ENCODE data around the gene NOTCH1.

NOTCH1 gene

DNA sequence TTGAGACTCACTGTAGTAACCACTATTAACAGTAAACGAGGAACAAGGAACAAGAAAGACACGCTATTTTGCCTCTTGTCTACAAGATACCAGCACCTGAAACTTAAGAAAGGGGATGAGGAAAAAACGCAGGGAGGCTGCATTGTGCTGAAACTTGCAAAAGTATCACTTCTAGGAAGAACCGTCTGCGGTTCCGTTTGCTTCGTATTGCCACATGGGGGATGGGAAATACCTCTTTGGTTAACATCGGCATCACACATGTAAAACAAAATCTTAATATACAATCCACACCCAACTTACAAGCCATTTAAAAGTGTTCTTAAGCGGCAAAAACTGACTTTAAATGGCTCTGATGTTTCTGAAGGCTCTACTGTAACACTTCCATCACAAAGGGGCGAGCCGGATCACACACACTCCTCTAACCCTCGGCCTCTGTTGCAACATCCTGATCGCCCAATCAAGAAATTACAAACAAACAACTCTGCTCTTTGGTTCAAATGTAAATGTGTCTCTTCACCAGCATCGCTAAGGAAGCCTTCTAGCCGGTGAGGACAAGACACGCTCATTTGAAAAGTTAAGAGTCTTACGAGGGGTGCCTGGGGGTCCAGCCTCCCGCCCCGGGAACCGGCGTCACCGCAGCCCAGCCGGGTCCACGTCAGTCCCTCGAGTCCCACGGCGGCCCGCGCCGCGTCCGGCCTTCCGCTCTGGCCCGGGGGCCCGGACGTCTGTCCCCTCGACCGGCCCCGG lies 63.6 kb downstream of the NOTCH1 start:
- no peak for TF ChIP-seq CTCF (IDR thresholded peaks at IDR 0.05; ENCODE audit: poor library complexity, severe bottlenecking)
- H3K4me1 ChIP-seq (ENCODE audit: insufficient read depth, poor library complexity, severe bottlenecking): peaks cover 10% of the 10 kb centered on the region
- H3K9me3 ChIP-seq (ENCODE audit: severe bottlenecking): no peaks in the 10 kb centered on the region
- H3K27me3 ChIP-seq (ENCODE audit: insufficient read depth, poor library complexity, severe bottlenecking): no peaks in the 10 kb centered on the region
- H3K27ac ChIP-seq (ENCODE audit: poor library complexity, severe bottlenecking): peak overlapping the region; percentile 82
- ATAC-seq (ENCODE audit: low read depth): no peak
- DNase-seq (ENCODE audit: low spot score): no peak
- peak overlapping the region; percentile 71 for H3K4me3 ChIP-seq (ENCODE audit: severe bottlenecking)
- H3K36me3 ChIP-seq (ENCODE audit: low read depth): peaks cover 32% of the 10 kb centered on the region

DNA sequence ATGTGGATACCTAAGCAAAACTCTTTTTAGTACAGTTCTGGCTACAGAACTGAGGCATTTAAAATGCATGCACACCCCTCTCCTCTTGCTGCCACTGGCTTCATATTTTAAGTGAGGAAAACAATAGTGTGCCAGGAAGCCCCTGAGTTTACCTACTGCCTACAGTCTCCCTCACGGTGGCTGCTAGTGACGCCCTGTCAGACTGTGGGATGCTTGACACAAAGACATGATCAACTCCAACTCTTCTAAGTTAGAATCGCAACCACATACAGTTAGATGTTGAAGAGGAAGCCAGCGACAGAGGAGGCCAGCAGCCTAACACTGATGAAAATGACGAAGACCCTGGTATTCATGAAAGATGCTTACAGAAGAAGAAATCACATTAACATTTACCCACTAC lies 64.3 kb downstream of the NOTCH1 start:
- H3K27ac ChIP-seq (ENCODE audit: poor library complexity, severe bottlenecking): peak overlapping the region; percentile 82
- H3K36me3 ChIP-seq (ENCODE audit: low read depth): peaks cover 39% of the 10 kb centered on the region
- TF ChIP-seq CTCF (IDR thresholded peaks at IDR 0.05; ENCODE audit: poor library complexity, severe bottlenecking): no peak
- peak overlapping the region; percentile 71 for H3K4me3 ChIP-seq (ENCODE audit: severe bottlenecking)
- ATAC-seq (ENCODE audit: low read depth) (no peak), DNase-seq (ENCODE audit: low spot score) (no peak)
- no peaks in the 10 kb centered on the region for H3K9me3 ChIP-seq (ENCODE audit: severe bottlenecking)
- peaks cover 10% of the 10 kb centered on the region for H3K4me1 ChIP-seq (ENCODE audit: insufficient read depth, poor library complexity, severe bottlenecking)
- H3K27me3 ChIP-seq (ENCODE audit: insufficient read depth, poor library complexity, severe bottlenecking): no peaks in the 10 kb centered on the region

GRCh38 chr9:136476369-136477150 lies 69.3 kb downstream of the NOTCH1 start:
- Histone ChIP-seq H3K4me3 (ENCODE audit: severe bottlenecking) (no peak overlapping the region), H3K36me3 (ENCODE audit: low read depth) (peaks cover 89% of the 10 kb centered on the region), H3K4me1 (ENCODE audit: insufficient read depth, poor library complexity, severe bottlenecking) (peaks cover 4% of the 10 kb centered on the region), H3K27me3 (ENCODE audit: insufficient read depth, poor library complexity, severe bottlenecking) (no peaks in the 10 kb centered on the region), H3K9me3 (ENCODE audit: severe bottlenecking) (no peaks in the 10 kb centered on the region), H3K27ac (ENCODE audit: poor library complexity, severe bottlenecking) (no peak overlapping the region)
- no peak for ATAC-seq (ENCODE audit: low read depth)
- no peak for DNase-seq (ENCODE audit: low spot score)
- no peak for TF ChIP-seq CTCF (IDR thresholded peaks at IDR 0.05; ENCODE audit: poor library complexity, severe bottlenecking)

GRCh38 chr9:136474974-136475865 lies 70.6 kb downstream of the NOTCH1 start:
- no peaks in the 10 kb centered on the region for H3K4me1 ChIP-seq (ENCODE audit: insufficient read depth, poor library complexity, severe bottlenecking)
- DNase-seq (ENCODE audit: low spot score): no peak
- H3K9me3 ChIP-seq (ENCODE audit: severe bottlenecking): no peaks in the 10 kb centered on the region
- H3K4me3 ChIP-seq (ENCODE audit: severe bottlenecking): no peak overlapping the region
- H3K36me3 ChIP-seq (ENCODE audit: low read depth): peaks cover 99% of the 10 kb centered on the region
- no peak for TF ChIP-seq CTCF (IDR thresholded peaks at IDR 0.05; ENCODE audit: poor library complexity, severe bottlenecking)
- no peaks in the 10 kb centered on the region for H3K27me3 ChIP-seq (ENCODE audit: insufficient read depth, poor library complexity, severe bottlenecking)
- no peak for ATAC-seq (ENCODE audit: low read depth)
- no peak overlapping the region for H3K27ac ChIP-seq (ENCODE audit: poor library complexity, severe bottlenecking)
